ENCODE measurements around the gene DIPK1C.

The DIPK1C gene

GRCh38 chr18:74497778-74498177 is 40.7 kb upstream of the DIPK1C start:
- H3K27me3 ChIP-seq (ENCODE audit: control insufficient read depth in 5 of 5, insufficient read depth in 4 of 5, low read length in 5 of 5), result no peaks in the 10 kb centered on the region
- H3K9me3 ChIP-seq (ENCODE audit: control insufficient read depth in 5 of 5, low read length in 5 of 5), result no peaks in the 10 kb centered on the region
- no peak overlapping the region for H3K9ac ChIP-seq (ENCODE audit: low read length in 5 of 5)
- H3K36me3 ChIP-seq (ENCODE audit: control insufficient read depth in 5 of 5, insufficient read depth in 5 of 5, low read length in 5 of 5), result peaks cover 0 to 17% (median 14%) of the 10 kb centered on the region in 5 donors
- peaks cover 7 to 45% (median 38%) of the 10 kb centered on the region in 5 donors for H3K4me1 ChIP-seq (ENCODE audit: control insufficient read depth in 5 of 5, insufficient read depth in 5 of 5, low read length in 5 of 5)
- no peak overlapping the region for H3K4me3 ChIP-seq (ENCODE audit: low read depth in 1 of 5, low read length in 5 of 5)
- no peak overlapping the region for H3K27ac ChIP-seq (ENCODE audit: low read depth, low read length)

GRCh38 chr18:74497324-74497676 is 40.2 kb upstream of the DIPK1C start:
- peak overlapping the region in 4 of 5 donors; percentile 75 to 90 (median 85) for H3K4me3 ChIP-seq (ENCODE audit: low read depth in 1 of 5, low read length in 5 of 5)
- H3K27me3 ChIP-seq (ENCODE audit: control insufficient read depth in 5 of 5, insufficient read depth in 4 of 5, low read length in 5 of 5), result no peaks in the 10 kb centered on the region
- peaks cover 0 to 12% (median 10%) of the 10 kb centered on the region in 5 donors for H3K36me3 ChIP-seq (ENCODE audit: control insufficient read depth in 5 of 5, insufficient read depth in 5 of 5, low read length in 5 of 5)
- peaks cover 0 to 2% (median 0%) of the 10 kb centered on the region in 5 donors for H3K9me3 ChIP-seq (ENCODE audit: control insufficient read depth in 5 of 5, low read length in 5 of 5)
- H3K27ac ChIP-seq (ENCODE audit: low read depth, low read length), result peak overlapping the region; percentile 88
- peaks cover 7 to 45% (median 38%) of the 10 kb centered on the region in 5 donors for H3K4me1 ChIP-seq (ENCODE audit: control insufficient read depth in 5 of 5, insufficient read depth in 5 of 5, low read length in 5 of 5)
- peak overlapping the region in 4 of 5 donors; percentile 83 to 97 (median 91) for H3K9ac ChIP-seq (ENCODE audit: low read length in 5 of 5)

GRCh38 chr18:74496508-74497323 is 39.6 kb upstream of the DIPK1C start:
- Histone ChIP-seq H3K36me3 (ENCODE audit: control insufficient read depth in 5 of 5, insufficient read depth in 5 of 5, low read length in 5 of 5) (peaks cover 0 to 7% (median 6%) of the 10 kb centered on the region in 5 donors), H3K27ac (ENCODE audit: low read depth, low read length) (peak overlapping the region; percentile 88), H3K27me3 (ENCODE audit: control insufficient read depth in 5 of 5, insufficient read depth in 4 of 5, low read length in 5 of 5) (no peaks in the 10 kb centered on the region), H3K9ac (ENCODE audit: low read length in 5 of 5) (peak overlapping the region in 4 of 5 donors; percentile 83 to 97 (median 91)), H3K4me3 (ENCODE audit: low read depth in 1 of 5, low read length in 5 of 5) (peak overlapping the region; percentile 75 to 90 (median 83)), H3K9me3 (ENCODE audit: control insufficient read depth in 5 of 5, low read length in 5 of 5) (peaks cover 0 to 8% (median 0%) of the 10 kb centered on the region in 5 donors), H3K4me1 (ENCODE audit: control insufficient read depth in 5 of 5, insufficient read depth in 5 of 5, low read length in 5 of 5) (peaks cover 7 to 45% (median 38%) of the 10 kb centered on the region in 5 donors)

GRCh38 chr18:74495581-74496507 is 38.7 kb upstream of the DIPK1C start, which contains the start of gene CNDP2:
TSS of gene CNDP2 (plus strand) at chr18:74496363. CDS start at chr18:74499974, 3,611 bp downstream.
- Histone ChIP-seq H3K4me3 (ENCODE audit: low read depth in 1 of 5, low read length in 5 of 5) (peak within 1 kb of the TSS; percentile 75 to 90 (median 83)), H3K9ac (ENCODE audit: low read length in 5 of 5) (peak within 1 kb of the TSS in 4 of 5 donors; percentile 83 to 97 (median 91)), H3K36me3 (ENCODE audit: control insufficient read depth in 5 of 5, insufficient read depth in 5 of 5, low read length in 5 of 5) (no peaks in the 10 kb centered on the region), H3K27me3 (ENCODE audit: control insufficient read depth in 5 of 5, insufficient read depth in 4 of 5, low read length in 5 of 5) (no peaks in the 10 kb centered on the region), H3K27ac (ENCODE audit: low read depth, low read length) (peak within 1 kb of the TSS; percentile 88), H3K4me1 (ENCODE audit: control insufficient read depth in 5 of 5, insufficient read depth in 5 of 5, low read length in 5 of 5) (peaks cover 7 to 40% (median 35%) of the 10 kb centered on the region in 5 donors), H3K9me3 (ENCODE audit: control insufficient read depth in 5 of 5, low read length in 5 of 5) (peaks cover 0 to 8% (median 0%) of the 10 kb centered on the region in 5 donors)

GRCh38 chr18:74494514-74494913 is 37.4 kb upstream of the DIPK1C start:
- Histone ChIP-seq H3K9ac (ENCODE audit: low read length in 5 of 5) (no peak overlapping the region), H3K9me3 (ENCODE audit: control insufficient read depth in 5 of 5, low read length in 5 of 5) (peaks cover 0 to 8% (median 0%) of the 10 kb centered on the region in 5 donors), H3K4me1 (ENCODE audit: control insufficient read depth in 5 of 5, insufficient read depth in 5 of 5, low read length in 5 of 5) (peaks cover 6 to 35% (median 30%) of the 10 kb centered on the region in 5 donors), H3K36me3 (ENCODE audit: control insufficient read depth in 5 of 5, insufficient read depth in 5 of 5, low read length in 5 of 5) (no peaks in the 10 kb centered on the region), H3K27ac (ENCODE audit: low read depth, low read length) (no peak overlapping the region), H3K4me3 (ENCODE audit: low read depth in 1 of 5, low read length in 5 of 5) (no peak overlapping the region), H3K27me3 (ENCODE audit: control insufficient read depth in 5 of 5, insufficient read depth in 4 of 5, low read length in 5 of 5) (no peaks in the 10 kb centered on the region)

GRCh38 chr18:74493689-74494088 is 36.6 kb upstream of the DIPK1C start:
- Histone ChIP-seq H3K27me3 (ENCODE audit: control insufficient read depth in 5 of 5, insufficient read depth in 4 of 5, low read length in 5 of 5) (peaks cover 0 to 5% (median 0%) of the 10 kb centered on the region in 5 donors), H3K36me3 (ENCODE audit: control insufficient read depth in 5 of 5, insufficient read depth in 5 of 5, low read length in 5 of 5) (no peaks in the 10 kb centered on the region), H3K9ac (ENCODE audit: low read length in 5 of 5) (no peak overlapping the region), H3K4me3 (ENCODE audit: low read depth in 1 of 5, low read length in 5 of 5) (no peak overlapping the region), H3K4me1 (ENCODE audit: control insufficient read depth in 5 of 5, insufficient read depth in 5 of 5, low read length in 5 of 5) (peaks cover 3 to 27% (median 22%) of the 10 kb centered on the region in 5 donors), H3K9me3 (ENCODE audit: control insufficient read depth in 5 of 5, low read length in 5 of 5) (peaks cover 0 to 8% (median 0%) of the 10 kb centered on the region in 5 donors), H3K27ac (ENCODE audit: low read depth, low read length) (no peak overlapping the region)

- H3K4me1 ChIP-seq (ENCODE audit: control insufficient read depth in 5 of 5, insufficient read depth in 5 of 5, low read length in 5 of 5), result peaks cover under 1 to 15% (median 13%) of the 10 kb centered on the region in 5 donors
- H3K27me3 ChIP-seq (ENCODE audit: control insufficient read depth in 5 of 5, insufficient read depth in 4 of 5, low read length in 5 of 5), result peaks cover 0 to 5% (median 0%) of the 10 kb centered on the region in 5 donors
- no peak overlapping the region for H3K27ac ChIP-seq (ENCODE audit: low read depth, low read length)
- H3K36me3 ChIP-seq (ENCODE audit: control insufficient read depth in 5 of 5, insufficient read depth in 5 of 5, low read length in 5 of 5), result no peaks in the 10 kb centered on the region
- no peak overlapping the region for H3K4me3 ChIP-seq (ENCODE audit: low read depth in 1 of 5, low read length in 5 of 5)
- peaks cover 0 to 8% (median 0%) of the 10 kb centered on the region in 5 donors for H3K9me3 ChIP-seq (ENCODE audit: control insufficient read depth in 5 of 5, low read length in 5 of 5)
- H3K9ac ChIP-seq (ENCODE audit: low read length in 5 of 5), result no peak overlapping the region
Measured at GRCh38 chr18:74492259-74492658, 35.2 kb upstream of the DIPK1C start.

GRCh38 chr18:74489676-74490075 is 32.6 kb upstream of the DIPK1C start:
- no peak overlapping the region for H3K4me3 ChIP-seq (ENCODE audit: low read depth in 1 of 5, low read length in 5 of 5)
- H3K9me3 ChIP-seq (ENCODE audit: control insufficient read depth in 5 of 5, low read length in 5 of 5), result peaks cover 0 to 8% (median 0%) of the 10 kb centered on the region in 5 donors
- H3K4me1 ChIP-seq (ENCODE audit: control insufficient read depth in 5 of 5, insufficient read depth in 5 of 5, low read length in 5 of 5), result peaks cover 0 to 9% (median 6%) of the 10 kb centered on the region in 5 donors
- H3K9ac ChIP-seq (ENCODE audit: low read length in 5 of 5), result no peak overlapping the region
- H3K27ac ChIP-seq (ENCODE audit: low read depth, low read length), result no peak overlapping the region
- peaks cover 0 to 5% (median 0%) of the 10 kb centered on the region in 5 donors for H3K27me3 ChIP-seq (ENCODE audit: control insufficient read depth in 5 of 5, insufficient read depth in 4 of 5, low read length in 5 of 5)
- H3K36me3 ChIP-seq (ENCODE audit: control insufficient read depth in 5 of 5, insufficient read depth in 5 of 5, low read length in 5 of 5), result no peaks in the 10 kb centered on the region

- no peak overlapping the region for H3K4me3 ChIP-seq (ENCODE audit: low read depth in 1 of 5, low read length in 5 of 5)
- no peak overlapping the region for H3K9ac ChIP-seq (ENCODE audit: low read length in 5 of 5)
- peaks cover 0 to 5% (median 0%) of the 10 kb centered on the region in 5 donors for H3K27me3 ChIP-seq (ENCODE audit: control insufficient read depth in 5 of 5, insufficient read depth in 4 of 5, low read length in 5 of 5)
- H3K9me3 ChIP-seq (ENCODE audit: control insufficient read depth in 5 of 5, low read length in 5 of 5), result peaks cover 0 to 8% (median 0%) of the 10 kb centered on the region in 5 donors
- H3K4me1 ChIP-seq (ENCODE audit: control insufficient read depth in 5 of 5, insufficient read depth in 5 of 5, low read length in 5 of 5), result peaks cover 0 to 12% (median 9%) of the 10 kb centered on the region in 5 donors
- H3K36me3 ChIP-seq (ENCODE audit: control insufficient read depth in 5 of 5, insufficient read depth in 5 of 5, low read length in 5 of 5), result no peaks in the 10 kb centered on the region
- no peak overlapping the region for H3K27ac ChIP-seq (ENCODE audit: low read depth, low read length)
Measured at GRCh38 chr18:74488864-74489263, 31.8 kb upstream of the DIPK1C start.
